ENCODE results near the gene ZDHHC4. TPM values are rescaled to one million over a fixed set of nuclear protein-coding genes. Genes with fewer than 3 reads are reported as not detected.
"Not testable (repeated sequence)": the region's sequence is repeated elsewhere in the genome, so short reads cannot be mapped to it uniquely, and the experiment has no call there.

ZDHHC4 gene
- total RNA-seq, 2 experiments from 2014 or later, result 28.5 to 30.1 TPM

DNA sequence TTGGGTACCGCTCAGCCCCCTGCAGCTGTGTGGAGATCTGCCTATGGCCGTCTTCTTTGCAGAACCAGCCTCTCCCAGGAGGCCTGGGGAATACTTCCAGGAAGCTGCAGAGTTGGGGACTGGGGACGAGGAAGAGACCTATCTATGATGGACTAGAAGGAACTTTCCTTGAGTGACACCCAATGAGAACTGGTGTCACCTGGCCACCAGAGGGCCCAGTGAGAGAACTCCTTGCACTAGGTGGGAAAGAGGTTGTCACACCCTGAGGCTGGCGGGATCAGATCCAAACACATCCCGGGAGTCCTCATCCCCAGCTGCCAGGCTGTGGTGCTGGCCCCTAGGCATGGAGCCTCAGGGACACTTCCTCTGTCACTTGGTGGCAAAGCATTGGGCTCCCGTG, 21.1 kb upstream of the ZDHHC4 start:
- ChIA-PET POLR2A (no interaction called here), CTCF (no interaction called here)

DNA sequence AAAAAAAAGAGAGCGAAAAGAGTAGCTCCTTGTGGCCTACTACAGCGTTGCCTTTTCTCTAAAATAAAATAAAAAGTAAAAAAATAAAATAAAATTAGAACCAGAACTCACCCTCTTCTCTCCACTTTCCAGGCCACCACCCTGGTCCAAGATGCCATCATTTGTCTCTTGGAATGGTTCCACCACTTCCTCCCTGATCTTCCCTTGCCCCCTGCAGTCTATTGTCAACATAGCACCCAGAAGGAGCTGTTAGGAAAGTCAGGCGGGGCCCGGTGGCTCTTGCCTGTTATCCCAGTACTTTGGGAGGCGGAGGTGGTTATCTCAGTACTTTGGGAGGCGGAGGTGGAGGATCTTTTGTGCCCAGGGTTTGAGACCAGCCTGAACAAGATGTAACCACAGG, 18.4 kb upstream of the ZDHHC4 start:
- POLR2A ChIA-PET, result interaction anchor here (0.7 kb wide), 1 partner anchor 52 kb away, joined by 7 read pairs; no protein-coding TSS in a partner anchor
- CTCF ChIA-PET, result interaction anchor here (0.6 to 1.9 kb wide), 10 partner anchors 9 to 110 kb away, joined by 3 to 6 read pairs (median 4); no protein-coding TSS in a partner anchor

DNA sequence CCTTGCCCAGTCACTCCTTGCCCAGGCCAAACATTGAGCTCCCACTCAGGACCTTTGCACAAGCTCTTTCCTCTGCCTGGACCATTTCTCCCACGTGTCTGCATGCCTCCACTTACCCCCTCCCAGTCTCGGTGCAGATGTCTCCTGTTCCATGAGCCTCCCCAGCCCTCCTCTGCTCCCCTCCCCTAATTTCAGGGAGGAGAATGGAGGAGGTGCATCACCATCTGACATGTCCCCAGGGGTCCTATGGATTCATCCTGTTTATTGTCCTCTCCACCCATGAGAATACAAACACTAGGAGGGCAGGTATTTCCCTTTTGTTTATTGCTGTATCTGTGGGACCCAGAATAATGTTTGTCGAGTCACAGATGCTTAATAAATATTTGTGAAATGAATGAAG, 17.4 kb upstream of the ZDHHC4 start:
- POLR2A ChIA-PET, result no interaction called here
- CTCF ChIA-PET, result interaction anchor here (1.9 kb wide), 1 partner anchor 32 kb away, joined by 6 read pairs; no protein-coding TSS in a partner anchor

DNA sequence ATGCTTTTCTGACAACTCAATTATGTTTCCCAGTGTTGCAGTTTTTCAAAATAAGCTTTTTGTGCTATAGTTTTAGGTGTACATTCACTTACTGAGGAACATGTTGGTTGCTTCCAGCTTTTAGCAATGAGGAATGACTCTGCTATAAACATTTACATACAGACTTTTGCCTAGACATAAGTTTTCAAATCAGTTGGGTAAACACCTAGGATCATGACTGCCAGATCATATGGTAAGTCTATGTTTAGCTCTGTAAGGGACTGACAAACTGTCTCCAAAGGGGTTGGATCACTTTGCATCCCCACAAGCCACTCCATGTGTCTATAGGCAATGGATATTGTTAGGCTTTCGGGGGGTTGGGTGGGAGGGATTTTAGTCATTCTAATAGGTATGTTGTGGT, 15.1 kb upstream of the ZDHHC4 start:
- POLR2A ChIA-PET, result no interaction called here
- CTCF ChIA-PET, result interaction anchor here (0.5 kb wide), 1 partner anchor 45 kb away, joined by 3 read pairs; no protein-coding TSS in a partner anchor

DNA sequence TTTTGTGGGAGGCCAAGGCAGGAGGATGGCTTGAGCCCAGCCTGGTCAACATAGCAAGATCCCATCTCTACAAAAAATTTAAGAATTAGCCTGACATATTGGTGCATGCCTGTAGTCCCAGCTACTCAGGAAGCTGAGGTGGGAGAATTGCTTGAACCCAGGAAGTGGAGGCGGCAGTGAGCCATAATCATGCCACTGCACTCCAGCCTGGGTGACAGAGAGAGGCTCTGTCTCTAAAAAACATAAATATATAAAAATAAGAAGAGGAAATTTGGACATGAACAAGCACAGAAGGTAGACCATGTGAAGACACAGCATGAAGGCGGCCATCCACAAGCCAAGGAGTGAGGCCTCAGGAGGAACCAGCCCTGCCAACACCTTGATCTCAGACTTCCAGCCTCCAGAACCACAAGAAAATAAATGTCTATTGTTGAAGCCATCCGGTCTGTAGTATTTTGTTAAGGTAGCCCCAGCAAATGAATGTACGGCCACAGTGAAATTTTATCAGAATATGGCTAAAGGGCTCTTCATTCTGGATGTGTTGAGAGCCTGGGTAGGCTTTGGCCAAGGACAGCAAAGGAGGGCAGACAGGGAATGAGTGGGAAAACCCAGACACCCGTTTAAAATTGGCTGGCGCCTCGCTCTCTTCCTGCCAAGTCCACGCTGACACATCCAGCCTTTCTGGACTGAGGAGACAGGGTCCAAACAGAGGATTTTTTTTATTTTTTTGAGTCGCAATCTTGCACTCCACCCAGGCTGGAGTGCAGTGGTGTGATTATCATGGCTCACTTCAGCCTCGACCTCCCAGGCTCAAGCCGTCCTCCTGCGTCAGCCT, 13.1 kb upstream of the ZDHHC4 start:
- CTCF ChIA-PET, result interaction anchor here (2.0 kb wide), 1 partner anchor 11 kb away, joined by 4 read pairs; no protein-coding TSS in a partner anchor
- POLR2A ChIA-PET, result no interaction called here

DNA sequence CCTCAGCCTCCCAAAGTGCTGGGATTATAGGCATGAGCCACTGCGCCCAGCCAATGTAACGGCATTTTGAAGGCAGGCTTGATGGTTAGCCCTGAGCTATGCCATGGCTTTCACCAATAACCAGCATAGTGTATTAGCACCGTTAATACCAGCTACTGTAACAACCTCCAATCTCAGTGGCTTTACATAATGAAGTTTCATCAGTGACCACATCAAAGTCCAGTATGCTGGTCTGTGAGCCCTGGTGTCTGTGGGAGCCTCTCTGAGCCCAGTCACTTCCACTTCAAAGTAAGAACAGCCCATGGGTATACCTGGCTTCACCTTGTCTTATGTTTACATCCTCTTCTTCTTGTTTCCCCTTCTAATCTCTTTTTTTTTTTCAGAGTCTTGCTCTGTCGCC, 11.6 kb upstream of the ZDHHC4 start:
- POLR2A ChIA-PET, result no interaction called here
- CTCF ChIA-PET, result no interaction called here

DNA sequence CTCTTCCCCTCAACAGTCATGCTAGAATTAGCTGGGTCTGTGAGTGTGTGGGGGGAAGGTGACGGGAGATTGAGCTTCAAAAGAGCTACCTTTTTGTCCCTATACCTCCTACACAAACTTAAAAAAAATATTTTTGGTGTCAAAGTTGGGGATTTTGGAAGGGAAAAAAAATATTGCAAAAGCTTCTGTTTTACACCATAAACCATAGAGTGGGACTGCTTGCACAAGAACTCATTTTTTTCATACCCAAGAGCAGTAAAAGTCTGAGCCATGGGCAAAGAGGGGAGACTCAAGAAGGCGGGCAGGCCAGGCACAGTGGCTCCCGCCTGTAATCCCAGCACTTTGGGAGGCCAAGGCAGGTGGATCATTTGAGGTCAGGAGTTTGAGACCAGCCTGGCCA, 9.4 kb upstream of the ZDHHC4 start:
- CTCF ChIA-PET, result interaction anchor here (1.9 kb wide), 1 partner anchor 9 kb away, joined by 4 read pairs; no protein-coding TSS in a partner anchor
- POLR2A ChIA-PET, result no interaction called here

DNA sequence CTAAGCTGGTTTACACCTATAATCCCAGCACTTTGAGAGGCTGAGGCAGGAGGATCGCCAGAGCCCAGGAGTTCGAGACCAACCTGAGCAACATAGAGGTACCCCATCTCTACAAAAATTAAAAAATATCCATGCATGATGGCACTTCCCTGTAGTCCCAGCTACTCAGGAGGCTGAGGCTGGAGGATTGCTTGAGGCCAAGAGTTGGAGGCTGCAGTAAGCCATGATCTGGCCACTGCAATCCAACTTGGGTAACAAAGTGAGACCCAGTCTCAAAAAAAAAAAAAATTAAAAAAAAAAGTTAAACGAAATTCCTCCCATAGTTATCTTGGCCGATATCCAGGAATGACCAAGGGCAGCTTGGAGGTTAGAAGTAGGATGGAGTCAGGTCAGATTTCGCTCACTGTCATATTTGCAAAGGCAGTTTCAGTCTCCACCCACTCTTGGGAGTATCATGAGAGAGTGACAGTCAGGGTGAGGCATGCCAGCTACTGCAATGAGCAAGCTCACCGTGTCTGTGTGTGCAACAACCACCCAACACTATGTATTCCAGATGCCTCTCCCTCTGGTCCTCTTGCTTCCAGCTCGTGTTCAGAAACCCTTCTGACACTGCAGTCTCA, 6.0 kb upstream of the ZDHHC4 start:
- CTCF ChIA-PET, result interaction anchor here (0.7 to 1.7 kb wide), 2 partner anchors 19 to 32 kb away, joined by 3 to 4 read pairs; partner anchors contain the start of gene INTS15
- POLR2A ChIA-PET, result no interaction called here

DNA sequence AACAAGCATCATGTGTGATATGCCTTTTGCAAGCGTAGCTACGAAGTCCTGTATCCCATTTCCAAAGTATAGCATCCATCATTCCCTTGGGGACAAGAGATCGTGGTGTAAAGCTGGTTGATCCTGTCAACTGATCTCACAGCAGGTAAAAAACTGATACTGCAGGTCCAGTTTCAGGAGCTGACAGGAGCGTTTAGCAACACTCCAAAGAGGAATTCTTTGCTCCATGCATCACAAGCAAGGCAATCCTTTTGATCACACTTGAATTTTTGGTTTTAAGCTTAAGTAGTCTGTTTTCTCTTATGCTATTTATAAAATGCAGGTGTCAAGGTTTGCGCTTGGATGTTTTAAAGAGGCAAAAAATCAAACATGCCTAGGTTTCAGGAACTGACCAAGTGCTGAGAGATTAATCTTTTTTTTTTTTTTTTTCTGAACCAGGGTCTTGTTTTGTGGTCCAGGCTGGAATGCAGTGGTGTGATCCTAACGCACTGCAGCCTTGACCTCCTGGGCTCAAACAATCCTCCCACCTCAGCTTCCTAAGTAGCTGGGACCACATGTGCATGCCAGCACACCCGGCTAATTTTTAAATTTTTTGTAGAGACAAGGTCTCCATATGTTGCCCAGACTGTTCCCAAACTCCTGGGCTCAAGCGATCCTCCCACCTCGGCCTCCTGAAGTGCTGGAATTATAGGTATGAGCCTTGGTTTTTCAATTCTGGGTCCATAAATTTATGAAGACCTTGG, 1.8 kb upstream of the ZDHHC4 start:
- ChIA-PET POLR2A (no interaction called here), CTCF (interaction anchor here (0.6 to 1.3 kb wide), 6 partner anchors 11 to 59 kb away, joined by 3 to 4 read pairs (median 3); partner anchors contain the start of gene INTS15)

DNA sequence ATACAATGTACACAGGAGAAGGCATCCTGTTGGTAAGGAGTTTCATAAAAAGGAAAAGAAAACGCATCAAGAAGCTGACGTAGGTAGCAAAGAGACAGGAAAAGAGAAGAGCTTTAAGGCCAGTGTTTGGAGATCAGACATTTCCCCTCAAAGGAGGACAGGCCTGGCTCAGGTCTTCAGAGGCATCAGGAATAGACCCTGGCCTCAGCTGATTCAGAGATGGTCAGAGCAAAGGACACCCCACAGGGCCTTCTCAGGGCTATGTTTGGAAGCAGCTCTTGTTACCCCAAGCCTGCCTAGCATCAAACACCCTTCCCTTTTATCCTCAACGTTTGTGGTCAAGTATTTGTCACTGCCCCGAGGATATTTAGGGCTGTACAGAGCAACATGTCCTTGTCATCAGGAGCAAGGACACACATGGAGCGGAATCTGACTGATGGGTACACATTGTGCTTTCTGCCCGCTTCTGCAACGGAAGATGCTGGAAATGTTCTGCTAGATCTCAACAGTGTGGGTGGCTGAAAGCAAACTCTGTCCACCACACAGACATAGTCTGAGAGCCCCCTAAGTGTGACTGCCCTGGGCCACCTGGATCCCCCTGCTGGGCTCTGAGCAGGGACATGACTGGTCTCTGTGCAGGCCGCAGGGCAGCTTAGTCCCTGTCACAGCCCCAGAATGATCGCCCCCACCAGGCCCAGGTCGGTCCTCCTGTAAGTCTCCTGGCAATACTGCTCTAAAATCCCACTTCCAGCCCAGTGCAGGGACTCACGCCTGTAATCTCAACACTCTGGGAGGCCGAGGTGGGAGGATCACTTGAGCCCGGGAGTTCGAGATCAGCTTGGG, 1.0 kb upstream of the ZDHHC4 start:
- ChIA-PET POLR2A (no interaction called here), CTCF (interaction anchor here (0.6 to 1.5 kb wide), 5 partner anchors 12 to 60 kb away, joined by 3 to 4 read pairs (median 3); partner anchors contain the start of gene INTS15)

DNA sequence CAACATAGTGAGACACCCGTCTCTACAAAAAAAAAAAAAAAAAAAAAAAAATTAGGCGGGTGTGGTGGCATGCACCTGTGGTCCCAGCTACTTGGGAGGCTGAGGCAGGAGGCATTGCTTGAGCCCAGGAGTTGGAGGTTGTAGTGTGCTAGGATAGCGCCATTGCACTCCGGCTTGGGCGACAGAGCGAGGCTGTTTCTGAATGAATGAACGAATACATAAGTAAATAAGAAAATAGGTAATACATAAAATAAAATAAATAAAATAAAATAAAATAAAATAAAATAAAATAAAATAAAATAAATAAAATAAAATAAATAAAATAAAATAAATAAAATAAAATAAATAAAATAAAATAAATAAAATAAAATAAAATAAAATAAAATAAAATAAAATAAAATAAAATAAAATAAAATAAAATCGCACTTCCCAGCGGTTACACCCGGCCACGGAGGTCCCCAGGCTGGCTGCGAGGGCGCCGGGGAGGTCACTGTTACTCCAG, 336 bp upstream of the ZDHHC4 start:
- ChIA-PET CTCF (interaction anchor here (1.3 to 1.5 kb wide), 2 partner anchors 15 to 61 kb away, joined by 3 read pairs; no protein-coding TSS in a partner anchor), POLR2A (interaction anchor here (1.0 kb wide), 1 partner anchor 15 kb away, joined by 3 read pairs; no protein-coding TSS in a partner anchor)

DNA sequence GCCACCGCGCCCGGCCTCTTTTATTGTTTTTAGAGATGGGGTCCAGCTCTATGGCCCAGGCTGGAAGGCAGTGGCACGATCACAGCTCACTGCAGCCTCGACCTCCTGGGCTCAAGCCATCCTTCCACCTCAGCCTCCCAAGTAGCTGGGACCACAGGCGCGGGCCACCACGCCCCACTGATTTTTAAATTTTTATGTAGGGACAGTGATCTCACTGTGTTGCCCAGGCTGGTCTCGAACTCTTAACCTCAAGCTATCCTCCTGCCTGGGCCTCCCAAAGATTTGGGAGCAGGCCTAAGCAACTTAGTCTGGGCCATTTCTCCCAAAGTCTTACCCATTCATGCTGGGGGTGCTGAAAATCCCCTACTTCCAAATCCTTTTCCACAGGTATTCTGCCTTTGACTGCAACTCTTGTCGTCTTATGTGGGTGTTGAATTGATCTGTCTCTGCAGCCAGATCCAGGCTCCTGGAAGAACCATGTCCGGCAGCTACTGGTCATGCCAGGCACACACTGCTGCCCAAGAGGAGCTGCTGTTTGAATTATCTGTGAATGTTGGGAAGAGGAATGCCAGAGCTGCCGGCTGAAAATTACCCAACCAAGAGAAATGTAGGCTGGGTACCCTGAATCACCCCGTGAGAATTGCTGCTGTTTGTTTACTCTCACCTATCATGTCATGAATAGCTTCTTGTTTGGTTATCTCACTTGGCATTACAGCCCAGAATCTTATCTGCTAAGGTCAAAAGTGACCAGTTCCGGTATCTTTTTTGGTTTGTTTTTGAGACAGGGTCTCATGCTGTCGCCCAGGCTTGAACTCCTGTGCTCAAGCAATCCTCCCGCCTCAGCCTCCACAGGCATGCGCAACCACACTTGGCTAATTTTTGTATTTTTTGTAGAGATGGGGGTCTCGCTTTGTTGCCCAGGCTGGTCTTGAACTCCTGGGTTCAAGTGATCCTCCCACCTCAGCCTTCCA, 1.1 kb downstream of the ZDHHC4 start:
- POLR2A ChIA-PET, result interaction anchor here (0.6 to 1.0 kb wide), 2 partner anchors 14 to 32 kb away, joined by 3 read pairs; no protein-coding TSS in a partner anchor

DNA sequence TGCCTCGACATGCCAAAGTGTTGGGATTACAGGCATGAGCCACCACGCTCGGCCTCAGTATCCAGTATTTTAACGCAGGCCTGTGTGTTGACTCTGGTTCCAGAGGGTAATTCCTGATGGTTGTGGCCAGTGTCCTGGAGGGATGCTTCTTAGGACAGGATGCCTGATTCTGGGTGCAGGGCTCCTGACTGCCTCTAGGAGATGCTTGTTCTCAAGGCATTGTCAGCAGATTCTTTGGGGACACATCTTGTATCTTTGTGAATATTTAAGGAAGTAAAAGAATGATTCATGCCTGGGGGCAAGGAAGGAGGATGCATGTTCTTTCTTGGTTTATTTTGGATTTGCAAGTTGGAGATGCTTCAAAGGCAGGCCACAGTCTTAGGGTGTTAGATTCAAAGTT, 2.2 kb downstream of the ZDHHC4 start:
- POLR2A ChIA-PET, result no interaction called here
- CTCF ChIA-PET, result no interaction called here

More for the DNA sequence above, 1.1 kb downstream of the ZDHHC4 start:
- CTCF ChIA-PET, result interaction anchor here (1.4 kb wide), 1 partner anchor 11 kb away, joined by 6 read pairs; the partner anchor contains the start of gene INTS15

DNA sequence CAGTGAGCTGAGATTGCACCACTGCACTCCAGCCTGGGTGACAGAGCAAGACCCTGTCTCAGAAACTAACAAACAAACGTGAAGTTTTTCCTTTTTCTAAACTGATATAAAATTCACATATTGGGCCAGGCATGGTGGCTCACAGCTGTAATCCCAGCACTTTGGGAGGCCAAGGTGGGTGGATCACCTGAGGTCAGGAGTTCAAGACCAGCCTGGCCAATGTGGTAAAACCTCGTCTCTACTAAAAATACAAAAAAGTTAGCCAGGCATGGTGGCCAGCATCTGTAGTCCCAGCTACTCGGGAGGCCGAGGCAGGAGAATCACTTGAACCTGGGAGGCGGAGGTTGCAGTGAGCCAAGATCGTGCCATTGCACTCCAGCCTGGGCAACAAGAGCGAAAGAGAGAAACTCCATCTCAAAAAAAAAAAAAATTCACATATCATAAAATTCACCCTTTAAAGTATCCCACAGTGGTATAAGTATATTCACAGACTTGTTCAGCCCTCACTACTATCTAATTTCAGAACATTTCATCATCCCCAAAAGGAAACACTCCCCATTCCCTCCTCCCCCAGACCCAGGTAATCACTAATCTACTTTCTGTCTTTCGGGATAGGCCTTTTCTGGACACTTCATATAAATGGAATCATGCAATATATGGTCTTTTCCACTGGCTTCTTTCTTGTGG, 8.6 kb downstream of the ZDHHC4 start:
- POLR2A ChIA-PET, result not testable (repeated sequence)
- CTCF ChIA-PET, result interaction anchor here (0.6 kb wide), 1 partner anchor 47 kb away, joined by 4 read pairs; no protein-coding TSS in a partner anchor

DNA sequence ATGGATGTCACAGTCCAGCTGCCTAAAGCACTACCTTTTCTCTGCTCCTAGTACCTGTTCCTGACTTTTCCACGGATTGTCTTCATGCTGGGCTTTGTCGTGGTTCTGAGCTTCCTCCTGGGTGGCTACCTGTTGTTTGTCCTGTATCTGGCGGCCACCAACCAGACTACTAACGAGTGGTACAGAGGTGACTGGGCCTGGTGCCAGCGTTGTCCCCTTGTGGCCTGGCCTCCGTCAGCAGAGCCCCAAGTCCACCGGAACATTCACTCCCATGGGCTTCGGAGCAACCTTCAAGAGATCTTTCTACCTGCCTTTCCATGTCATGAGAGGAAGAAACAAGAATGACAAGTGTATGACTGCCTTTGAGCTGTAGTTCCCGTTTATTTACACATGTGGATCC, 11.3 kb downstream of the ZDHHC4 start:
- ChIA-PET CTCF (no interaction called here), POLR2A (no interaction called here)

DNA sequence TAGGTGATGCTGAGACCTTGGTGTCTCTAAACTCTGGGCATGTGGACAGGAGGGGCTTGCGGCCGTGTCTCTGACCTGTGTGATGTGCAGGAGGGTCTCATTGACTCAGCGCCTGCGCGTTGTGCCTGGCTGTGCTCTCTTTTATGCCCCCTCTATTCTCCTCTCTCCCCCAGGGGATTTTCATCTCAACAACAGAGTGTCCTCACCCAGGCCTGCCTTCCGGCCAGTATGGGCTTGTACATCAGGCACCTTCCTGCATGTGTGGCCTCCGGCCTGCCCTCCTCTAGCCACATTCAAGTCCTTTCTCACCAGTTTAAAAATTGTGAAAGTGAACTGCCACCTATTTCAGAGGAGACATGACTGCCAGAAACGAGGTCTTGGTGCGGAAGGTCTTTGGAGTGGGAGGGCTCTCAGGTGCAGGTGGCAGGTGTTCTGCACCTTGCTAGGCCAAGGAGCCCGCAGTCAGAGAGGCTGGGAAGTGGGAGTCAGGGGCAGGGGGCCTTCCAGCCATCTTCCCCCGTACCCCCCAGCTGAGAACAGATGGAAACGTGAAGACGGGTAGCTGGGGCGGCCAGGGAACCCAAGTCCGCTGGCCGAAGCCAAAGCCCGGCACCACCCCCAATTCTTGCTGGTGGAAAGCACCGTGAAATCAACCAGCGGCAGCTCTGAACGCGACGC, 12.0 kb downstream of the ZDHHC4 start:
- ChIA-PET CTCF (interaction anchor here (1.3 to 1.4 kb wide), 3 partner anchors 11 to 17 kb away, joined by 3 to 6 read pairs (median 4); no protein-coding TSS in a partner anchor), POLR2A (interaction anchor here (1.4 kb wide), 1 partner anchor 9 kb away, joined by 4 read pairs; no protein-coding TSS in a partner anchor)
